HG03108 (cell line): ENCODE data around the gene TGFBR3.

Source experiments
- ATAC-seq: cut with Tn5 transposase; IDR thresholded peaks from one replicate; pipeline ENCODE4 v1.9.1; 2021; ENCODE audit warnings: moderate library complexity; ENCODE audit not compliant: unreplicated experiment

Gene TGFBR3

DNA sequence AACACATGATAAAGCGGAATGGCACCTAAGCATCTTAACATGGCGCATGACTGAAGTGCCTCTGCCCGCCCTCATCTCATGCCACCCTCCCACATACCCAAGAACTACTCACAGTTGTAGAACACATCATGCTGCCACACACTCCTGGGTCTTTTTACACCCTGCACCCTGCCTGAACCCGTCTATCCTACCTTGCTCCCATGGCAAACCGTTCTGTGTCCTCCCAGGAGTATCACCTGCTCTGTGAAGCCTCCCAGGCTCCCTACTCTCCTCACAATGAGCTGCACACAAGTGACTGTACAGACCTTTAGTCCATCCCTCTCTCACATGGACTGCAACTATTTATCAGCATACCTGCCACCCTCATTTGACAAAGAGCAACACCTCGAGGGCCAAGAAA is 144.0 kb downstream of the TGFBR3 start:
- ATAC-seq, result no peak

DNA sequence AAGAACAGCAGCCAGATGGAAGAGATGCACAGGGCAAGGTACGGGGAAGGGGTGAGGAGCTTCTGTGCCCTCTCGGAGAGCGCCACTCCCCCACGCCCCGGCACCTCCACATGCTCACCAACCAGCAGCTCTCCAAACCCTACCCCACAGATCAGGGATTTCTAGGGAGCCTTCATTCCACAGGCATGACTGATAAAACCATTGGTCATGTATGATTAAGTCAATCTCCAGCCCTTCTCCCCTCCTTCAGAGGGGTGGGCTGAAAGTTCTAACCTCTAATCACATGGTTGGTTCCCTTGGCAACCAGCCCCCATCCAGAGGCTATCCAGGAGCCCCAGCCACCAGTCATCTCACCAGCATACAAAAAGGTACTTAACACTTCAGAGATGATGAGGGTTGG is 144.7 kb downstream of the TGFBR3 start:
- no peak for ATAC-seq

DNA sequence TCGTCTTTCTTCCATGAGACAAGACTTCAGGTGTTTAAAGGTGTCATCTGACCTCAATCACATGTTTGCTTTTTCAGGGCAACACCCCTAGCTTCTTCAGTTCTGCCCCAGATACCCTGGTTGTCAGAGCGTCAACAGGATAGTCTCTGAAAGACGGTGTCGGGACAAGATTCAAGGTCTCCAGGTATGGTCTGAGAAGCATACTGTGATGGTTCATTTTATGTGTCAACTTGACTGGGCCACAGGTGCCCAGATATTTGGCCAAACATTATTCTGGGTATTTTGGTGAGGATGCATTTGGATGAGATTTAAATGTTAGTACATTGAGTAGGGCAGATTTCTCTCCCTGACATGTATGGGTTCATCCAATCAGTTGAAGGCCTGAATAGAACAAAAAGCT is 148.3 kb downstream of the TGFBR3 start:
- no peak for ATAC-seq

DNA sequence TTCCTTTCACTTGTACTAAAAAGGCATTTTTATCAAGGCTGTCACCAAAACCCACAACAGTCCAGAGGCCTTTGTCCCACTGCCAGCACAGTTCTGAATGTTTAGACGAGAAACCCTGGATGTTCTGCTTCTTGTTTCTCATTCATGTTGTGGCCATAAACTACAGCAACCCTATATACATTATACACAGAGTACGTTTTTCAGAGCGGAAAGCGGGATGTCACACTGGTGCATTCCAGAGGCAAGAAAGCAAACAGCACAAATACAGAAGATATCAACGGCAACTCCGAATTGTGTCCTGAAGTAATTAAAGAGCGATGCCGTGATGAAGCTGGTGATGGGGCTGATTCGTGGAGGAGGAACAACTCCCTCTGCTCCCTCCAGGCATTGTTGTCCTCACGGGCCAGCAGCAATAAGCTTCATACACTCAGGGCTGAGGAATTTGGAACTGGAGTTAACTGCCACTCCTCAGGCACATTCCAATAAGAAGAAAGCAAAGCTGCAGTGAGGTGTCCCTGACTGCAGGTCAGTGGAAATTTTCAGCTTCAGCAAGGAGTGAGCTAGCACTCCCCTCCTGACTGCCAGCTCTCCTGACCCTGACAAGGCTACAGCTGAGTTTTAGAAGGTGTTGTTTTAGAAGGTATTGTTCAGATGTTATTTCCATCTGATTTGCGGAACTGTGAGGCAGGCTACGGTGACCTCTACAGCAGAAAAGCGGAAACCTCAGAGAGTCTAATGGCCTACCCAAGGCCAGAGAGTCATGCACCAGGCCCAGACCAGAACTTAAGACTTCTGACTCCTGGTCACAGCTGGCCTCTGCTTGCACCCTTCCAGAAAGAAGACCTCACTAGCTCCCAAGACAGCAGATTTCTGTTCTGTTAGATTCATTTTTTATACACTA is 149.0 kb downstream of the TGFBR3 start:
- ATAC-seq, result no peak

DNA sequence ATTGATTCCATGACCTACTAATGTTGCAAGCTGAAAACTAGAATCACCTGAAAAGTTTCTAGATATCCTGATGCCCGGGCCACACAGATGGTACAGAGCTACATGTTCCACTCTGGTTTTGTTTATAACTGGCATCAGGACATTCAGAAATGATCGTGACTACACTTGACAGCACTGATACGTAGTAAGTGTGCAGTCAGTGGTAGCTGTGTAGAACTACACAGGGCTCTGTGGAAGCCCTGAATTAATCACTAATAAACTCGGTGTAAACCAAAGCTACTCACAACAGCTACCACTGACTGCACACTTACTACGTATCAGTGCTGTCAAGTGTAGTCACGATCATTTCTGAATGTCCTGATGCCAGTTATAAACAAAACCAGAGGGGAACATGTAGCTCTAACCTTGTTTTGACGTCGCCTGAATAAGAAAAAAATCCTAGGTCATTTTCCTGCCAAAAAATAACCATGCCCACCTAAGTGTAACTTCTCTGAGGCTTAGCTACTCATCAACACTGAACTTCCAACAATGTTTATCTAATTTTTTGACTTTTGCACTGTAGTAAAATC is 149.7 kb downstream of the TGFBR3 start:
- no peak for ATAC-seq

DNA sequence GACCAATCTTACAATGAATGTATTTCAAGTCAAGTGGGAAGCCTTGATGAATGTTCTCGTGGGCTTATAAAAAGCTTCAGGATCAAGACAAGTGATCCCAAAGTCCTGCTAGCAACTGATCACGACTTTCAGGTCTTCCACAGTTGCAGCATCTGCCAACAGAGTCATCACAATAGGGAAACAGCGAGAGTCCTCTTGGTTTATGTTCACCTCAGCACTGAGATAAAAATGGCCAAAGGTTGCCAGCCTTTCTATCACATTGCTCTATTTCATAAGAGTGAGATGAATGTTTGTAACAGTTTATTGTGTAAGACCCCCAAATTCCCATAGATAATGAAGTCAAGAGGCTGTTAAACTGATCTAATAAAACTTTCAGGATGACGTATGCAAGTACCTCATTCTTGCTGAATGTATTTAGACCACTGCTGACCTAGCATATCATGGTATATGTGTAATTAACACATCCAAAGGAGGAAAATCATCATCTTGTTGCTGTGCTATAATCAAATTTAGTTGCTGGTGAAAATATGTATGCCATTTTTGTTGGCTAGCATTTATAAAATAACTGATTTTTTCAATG is 150.6 kb downstream of the TGFBR3 start:
- ATAC-seq, result no peak

DNA sequence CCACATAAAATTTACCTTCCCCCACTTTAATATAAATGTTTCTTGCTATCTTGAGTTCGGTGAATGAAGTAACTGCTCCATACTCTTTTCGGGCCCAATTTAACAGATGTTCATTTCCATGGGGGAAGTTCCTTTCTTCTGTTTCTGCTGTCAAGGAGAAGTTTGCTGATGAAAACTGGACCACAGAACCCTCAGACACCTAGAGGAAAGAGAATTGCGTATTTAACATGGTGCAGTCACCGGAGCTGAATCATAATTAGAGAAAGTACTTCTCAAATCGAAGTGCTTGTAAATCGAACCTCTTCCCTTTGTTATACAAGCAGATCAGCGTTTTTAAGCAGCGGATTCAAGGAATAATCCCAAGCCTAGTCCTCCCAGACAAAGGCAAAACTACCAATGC is 151.2 kb downstream of the TGFBR3 start:
- no peak for ATAC-seq

DNA sequence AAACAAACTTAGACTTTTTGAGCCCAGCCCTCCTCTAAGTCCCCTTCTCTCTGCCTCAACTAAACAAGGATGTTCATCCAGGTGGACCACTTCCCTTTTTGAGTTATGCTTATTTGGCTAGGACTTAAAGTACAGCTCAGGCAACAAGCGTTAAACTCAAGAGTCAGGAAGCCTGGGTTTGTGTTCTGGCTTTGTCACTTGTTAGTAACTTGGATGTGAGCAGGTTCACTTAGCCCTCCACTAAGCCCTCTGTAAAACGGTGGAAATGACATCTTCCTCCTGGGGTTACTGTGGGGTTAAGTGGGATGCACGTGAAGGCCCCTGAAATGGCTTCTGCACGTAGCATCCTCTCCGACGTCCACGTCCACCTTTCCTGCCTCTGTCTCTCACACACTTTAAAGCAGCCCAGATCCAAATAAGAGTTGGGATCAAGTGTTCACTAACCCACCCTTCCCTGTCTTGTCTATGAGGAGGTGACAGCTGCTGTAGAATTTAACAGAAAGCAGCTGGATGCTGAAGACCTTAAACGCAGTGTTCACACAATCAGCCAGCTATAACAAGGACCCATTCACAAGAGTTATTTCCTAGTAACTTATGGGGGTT is 152.7 kb downstream of the TGFBR3 start:
- ATAC-seq, result no peak

DNA sequence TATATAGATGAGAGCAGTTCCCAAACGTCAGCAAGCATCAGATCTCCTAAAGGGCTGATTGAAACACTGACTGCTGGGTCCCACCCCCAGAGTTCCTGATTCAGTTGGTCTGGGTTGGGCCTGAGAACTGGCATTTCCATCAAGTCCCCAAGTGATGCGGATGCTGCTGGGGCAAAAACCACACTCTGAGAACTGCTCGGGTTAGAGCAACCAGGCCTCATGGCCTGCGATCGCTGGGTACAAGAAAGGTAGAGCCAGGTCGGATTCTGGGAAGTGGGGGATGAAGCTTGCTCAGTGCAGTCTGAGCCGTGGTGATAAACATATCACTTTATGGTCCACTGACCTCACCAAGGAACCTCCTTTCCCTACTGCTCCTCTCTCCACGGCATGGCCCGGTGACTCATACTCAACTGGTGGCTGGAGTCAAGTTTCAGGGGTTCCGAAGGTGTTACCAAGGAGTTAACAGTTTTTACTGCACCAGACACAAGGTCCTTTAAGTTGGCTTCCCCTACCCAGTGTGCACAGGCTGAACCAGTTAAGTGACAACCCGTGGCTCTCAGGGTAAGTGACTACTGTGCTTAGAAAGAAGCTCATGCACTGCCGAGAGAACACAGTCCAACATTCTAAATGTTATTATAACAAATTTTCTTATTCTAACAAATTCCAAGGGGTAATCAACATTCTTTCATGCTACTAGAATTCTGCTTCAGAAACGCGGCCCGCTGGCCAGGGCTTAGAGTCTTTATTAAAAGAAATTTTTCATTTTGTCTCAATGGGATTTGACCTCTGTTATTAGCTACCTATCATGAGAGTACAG is 153.5 kb downstream of the TGFBR3 start:
- no peak for ATAC-seq

DNA sequence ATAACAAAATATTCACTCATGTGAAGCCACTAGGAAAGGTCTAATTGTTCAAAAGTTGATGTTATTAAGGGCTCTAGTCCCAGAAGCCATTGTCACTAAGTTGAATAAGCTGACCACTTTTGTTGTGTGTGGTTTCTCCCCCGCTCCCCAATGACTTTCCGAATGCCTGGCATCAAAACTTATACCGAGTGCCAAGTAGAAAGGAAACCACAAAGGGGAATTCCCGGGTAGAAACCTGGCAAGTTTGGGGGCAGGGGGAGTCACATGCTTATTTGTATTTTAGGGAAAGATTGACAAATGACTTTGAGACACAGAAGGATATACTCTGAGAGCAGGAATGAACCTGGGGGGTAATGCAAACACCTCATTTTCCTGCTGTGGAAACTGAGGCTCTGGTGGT is 154.1 kb downstream of the TGFBR3 start:
- no peak for ATAC-seq

DNA sequence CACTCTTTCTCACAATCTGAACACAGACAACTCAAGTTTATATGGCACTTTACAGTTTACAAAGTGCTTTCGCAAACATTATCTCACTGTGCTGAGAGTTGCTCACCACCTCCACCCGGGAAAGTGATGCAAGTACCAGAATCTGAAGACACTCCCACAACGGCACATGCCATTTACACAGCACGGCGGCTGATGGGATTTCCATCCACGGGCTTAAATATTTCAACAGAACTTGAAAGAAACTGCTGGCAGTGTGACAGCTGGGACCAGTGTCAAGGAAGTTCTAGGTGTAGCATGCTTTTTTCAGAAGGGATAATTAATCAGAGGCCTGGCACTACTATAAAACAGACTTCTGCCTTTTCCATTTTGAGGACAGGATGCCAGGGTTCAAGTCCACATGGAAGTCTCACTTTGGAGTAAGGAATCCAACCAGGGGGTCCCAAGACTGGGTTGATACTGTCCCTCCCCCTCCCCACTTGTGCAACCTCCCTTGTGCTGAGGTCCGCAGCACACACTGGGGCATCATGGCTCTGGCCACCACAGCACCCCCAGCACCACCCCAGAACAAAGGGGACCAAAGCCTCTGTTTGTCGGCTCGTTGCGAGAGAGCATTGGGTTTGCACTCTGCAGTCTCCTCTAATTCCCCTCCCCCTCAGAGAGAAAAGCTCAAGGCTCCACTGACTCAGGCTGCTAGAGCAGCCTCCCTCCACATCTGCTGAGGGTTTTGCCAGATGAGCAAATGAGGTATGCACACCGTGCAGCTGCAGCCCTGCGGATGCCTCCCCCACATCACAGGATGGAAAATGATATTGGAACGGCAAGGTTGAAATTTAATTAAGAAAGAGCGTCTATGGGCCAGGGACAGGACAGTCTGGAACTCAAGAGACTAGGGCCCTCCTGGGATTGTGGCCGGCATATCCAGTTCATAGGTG is 154.9 kb downstream of the TGFBR3 start:
- ATAC-seq, result no peak

DNA sequence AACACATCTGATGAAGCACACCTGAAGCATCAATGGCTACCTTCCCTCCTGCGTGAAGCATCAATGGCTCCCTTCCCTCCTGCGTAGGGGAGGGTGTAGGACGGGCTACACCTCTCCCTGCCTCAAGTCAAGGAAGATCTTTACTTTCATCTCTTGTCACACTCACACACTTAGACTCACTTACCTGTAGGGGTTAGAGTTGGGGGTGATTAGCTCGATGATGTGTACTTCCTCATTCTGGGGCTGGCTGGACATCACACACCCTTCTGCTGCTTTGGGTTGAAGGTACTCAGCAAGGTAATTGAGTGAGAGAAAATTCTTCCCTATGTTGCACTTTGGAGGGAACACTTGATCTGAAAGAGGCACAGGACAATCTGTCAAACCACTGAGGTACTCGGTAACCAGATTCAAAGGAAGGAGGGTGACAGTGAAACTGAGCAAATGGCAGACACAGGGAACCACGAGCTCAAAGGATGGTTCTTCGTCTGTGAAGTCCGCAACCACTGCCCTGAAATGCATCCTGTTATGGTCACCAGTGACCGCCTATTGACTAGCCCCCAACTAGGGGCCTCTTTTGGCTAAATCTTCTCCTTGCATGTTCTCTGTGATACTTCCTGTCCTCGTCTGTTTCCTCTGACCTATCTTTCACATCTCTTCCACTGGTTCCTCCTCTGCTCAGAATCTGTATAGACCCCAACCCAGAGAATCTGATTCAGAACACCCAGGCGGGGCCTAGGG is 156.2 kb downstream of the TGFBR3 start:
- ATAC-seq, result peak; percentile 48

DNA sequence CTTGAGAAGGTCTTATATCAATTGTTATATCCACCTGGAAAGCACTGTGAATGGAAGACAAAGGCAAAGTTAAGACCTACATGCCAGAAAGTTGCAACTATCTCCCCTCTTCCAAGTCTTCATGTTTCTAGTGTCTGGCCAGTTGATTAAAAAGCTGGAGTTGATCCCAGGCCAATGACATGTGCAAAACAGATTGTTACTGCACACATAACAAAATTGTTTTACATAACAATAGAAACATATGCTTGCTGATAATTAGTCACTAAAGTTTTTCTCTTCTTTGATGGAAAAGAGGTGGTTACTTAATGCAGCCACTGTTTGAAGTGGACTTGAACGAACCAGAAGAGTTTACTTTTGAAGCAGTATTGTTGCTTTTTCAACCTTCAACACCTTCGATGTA is 158.2 kb downstream of the TGFBR3 start:
- no peak for ATAC-seq

DNA sequence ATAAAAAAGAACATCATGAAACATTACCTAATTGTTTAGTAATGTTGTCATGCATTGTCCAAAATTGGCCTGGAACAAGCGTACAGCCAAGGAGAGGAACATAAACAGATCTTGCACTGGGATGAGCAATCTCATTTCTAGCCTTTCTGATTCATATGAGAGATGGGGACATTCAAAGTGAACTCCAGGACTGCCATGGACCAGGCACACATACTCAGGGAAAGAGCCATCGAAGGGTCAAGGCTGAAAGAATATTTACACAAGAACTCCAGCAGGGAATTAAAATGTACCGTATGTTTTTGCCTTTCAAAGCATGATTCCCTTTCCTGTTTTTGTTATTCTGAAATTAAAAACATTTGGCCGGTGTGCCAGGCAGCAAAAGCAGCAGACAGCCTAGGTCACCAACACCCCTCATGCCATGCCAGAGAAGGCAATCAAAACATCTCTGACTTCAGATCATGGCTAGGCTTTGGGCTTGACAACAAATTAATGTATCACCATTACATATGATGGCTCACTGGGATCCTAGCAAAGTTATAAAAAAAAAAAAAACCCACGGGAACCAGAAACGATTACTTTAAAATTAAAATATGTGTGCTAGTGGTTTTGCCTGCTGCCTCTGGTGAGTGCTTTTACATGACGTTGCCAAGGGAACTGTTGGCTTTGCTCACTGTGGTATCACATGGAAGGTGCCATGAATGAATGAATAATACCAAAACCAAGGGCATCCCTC is 159.8 kb downstream of the TGFBR3 start:
- ATAC-seq, result no peak

DNA sequence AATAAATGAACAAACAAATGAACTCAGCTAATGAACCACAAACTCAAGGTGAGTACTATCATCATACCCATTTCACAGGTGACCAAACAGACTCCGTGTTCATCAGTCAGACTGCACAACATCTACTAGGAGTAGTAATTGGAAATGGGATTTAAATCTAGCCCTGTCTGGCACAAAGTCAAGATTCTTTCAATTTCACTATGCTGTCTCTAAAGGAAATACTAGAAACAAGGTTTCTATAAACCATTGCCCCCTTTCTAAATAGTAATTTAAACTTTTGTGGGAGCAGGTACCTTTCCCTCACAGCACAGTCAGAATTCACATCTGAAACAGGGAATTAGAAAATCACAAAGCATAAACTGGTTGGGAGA is 160.3 kb downstream of the TGFBR3 start:
- no peak for ATAC-seq

DNA sequence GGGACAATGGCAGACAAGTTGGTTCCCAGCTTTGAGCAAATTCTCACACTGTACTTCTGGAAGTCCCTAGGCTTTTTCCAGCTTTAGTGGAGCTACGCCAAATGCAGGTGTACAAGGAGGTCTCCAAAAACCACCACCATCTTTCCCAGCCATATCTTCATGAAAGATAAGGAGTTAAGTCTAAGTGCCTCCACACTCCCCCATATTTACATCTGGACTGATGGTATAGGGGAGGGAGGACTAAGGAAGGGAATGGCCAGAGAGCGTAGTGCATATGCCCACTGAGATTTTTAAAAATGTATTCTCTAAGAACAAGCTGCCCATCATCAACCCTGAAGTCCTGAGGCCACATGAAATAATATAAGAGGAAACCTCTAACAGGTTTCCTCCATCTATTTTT is 161.3 kb downstream of the TGFBR3 start:
- no peak for ATAC-seq

DNA sequence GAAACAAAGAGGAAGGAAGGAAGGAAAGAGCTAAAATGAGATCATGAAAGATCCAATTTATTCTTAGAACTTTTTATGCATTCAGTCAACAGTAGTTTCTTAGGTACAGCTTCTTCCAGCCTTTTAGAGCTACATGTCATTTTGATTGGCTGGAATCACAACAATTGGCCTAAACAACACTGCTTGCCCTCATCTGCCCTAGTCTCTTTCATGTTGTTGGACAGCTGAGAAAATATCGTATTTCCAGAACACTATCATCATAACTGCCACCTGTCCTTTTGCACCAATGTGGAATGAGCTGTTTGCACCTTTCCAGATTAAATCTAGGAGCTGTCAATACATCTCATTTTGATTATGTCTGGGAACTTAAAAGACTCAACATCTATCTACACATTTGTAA is 161.7 kb downstream of the TGFBR3 start:
- no peak for ATAC-seq

DNA sequence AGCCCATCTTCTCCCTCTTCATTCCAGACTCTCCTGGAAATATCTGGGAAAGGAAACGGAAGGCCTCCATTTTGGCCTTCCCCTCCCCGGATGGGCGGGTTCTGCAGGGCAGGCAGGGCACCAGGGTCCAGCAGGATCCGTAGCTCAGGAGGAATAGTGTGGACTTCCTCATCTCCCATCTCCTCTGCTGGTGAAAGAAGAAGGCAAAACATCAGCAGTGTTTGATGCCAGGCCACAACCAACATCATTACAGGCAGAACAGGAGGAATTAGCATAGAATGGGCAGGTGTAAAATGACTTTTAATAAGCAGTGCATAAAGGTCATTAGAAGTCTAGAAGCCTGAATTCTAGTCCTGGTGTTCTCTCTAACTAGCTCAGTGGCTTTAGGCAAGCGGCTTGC is 165.9 kb downstream of the TGFBR3 start:
- ATAC-seq, result no peak

DNA sequence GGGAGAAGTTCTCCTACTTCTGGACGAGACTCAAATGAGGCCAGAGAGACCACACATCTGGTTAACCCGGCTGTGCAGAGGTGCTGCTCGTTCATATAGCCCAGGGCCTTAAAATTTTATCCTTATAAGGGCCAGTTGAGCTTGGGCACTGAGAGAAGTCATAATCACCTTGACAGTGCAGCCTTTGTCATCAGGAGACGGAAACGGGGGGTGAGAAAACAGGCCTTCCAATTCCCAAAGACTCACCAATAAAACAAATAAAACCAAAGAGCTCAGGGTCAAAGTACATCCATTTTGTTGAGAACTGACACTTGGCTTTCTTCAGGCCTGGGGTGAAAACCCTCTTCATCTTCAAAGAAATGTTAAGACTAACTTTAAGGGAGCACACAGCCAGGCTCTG is 167.1 kb downstream of the TGFBR3 start:
- ATAC-seq, result no peak
